A549 treated with RU486 at 1 μM for 4 hours (cell line): ENCODE results near the gene NDUFB3. TPM values are rescaled to one million over a fixed set of nuclear protein-coding genes. Genes with fewer than 3 reads are reported as not detected.

Experiments used
- total RNA-seq: library from RNA; stranded (reverse); fragments of 200-300 nt; extraction: Qiagen RNA extraction; gene quantifications from 5 replicates; pipeline ENCODE4 v1.2.3, GENCODE V29; 2022; ENCODE audit warnings: low read depth

The NDUFB3 gene
- total RNA-seq = 125 to 180 TPM (median 128 TPM) in 5 replicates

GRCh38 chr2:201071479-201072200 is at the start of gene NDUFB3, which contains the start of gene HYCC2:
NDUFB3 (plus strand) TSS chr2:201072001; CDS start chr2:201078883, 6,882 bp downstream.
HYCC2 (minus strand) TSS chr2:201071671; CDS start chr2:201024009, 47,662 bp downstream.

GRCh38 chr2:201116115-201116958 is 44.5 kb downstream of the NDUFB3 start, which contains the start of gene CFLAR:
CFLAR (plus strand) TSS chr2:201116164; CDS start chr2:201129866, 13,702 bp downstream.

Other genes with a start within 250 kb of the NDUFB3 start
- gene CLK1, start 207.3 kb upstream of the NDUFB3 start, total RNA-seq = 25.4 to 48.1 TPM (median 39.1 TPM) in 5 replicates
- 19.2 to 25.8 TPM (median 24.4 TPM) in 5 replicates for gene PPIL3, start 182.9 kb upstream of the NDUFB3 start, total RNA-seq
- 37.9 to 44.1 TPM (median 41.3 TPM) in 5 replicates for gene NIF3L1, start 182.6 kb upstream of the NDUFB3 start, total RNA-seq
- gene ORC2, start 108.3 kb upstream of the NDUFB3 start, total RNA-seq = 12.5 to 18.1 TPM (median 14.1 TPM) in 5 replicates
- 1.5 to 4.8 TPM (median 4.3 TPM) in 5 replicates for gene HYCC2, start 330 bp upstream of the NDUFB3 start, total RNA-seq
- gene CFLAR, start 44.2 kb downstream of the NDUFB3 start, total RNA-seq = 70.8 to 82.4 TPM (median 78.8 TPM) in 5 replicates
- gene CASP10, start 111.1 kb downstream of the NDUFB3 start, total RNA-seq = 1.5 to 3.2 TPM (median 2.1 TPM) in 5 replicates
- gene CASP8, start 188.5 kb downstream of the NDUFB3 start, total RNA-seq = 34.3 to 40.4 TPM (median 36.8 TPM) in 5 replicates